GM23248 (cell line): Measurements from ENCODE around the gene KRT24.

Experiments used
- EZH2 ChIP-seq: fragments of 200-600 bp; sonication (generic); IDR thresholded peaks from 2 replicates; pipeline ENCODE4 v1.6.1; 2018; ENCODE audit warnings: antibody characterized with exemption, mild to moderate bottlenecking; ENCODE audit not compliant: insufficient read depth, poor library complexity, severe bottlenecking
- EZH2phosphoT487 ChIP-seq: fragments of 200-600 bp; sonication (generic); IDR thresholded peaks from 2 replicates; pipeline ENCODE4 v1.6.1; 2018; ENCODE audit warnings: antibody characterized with exemption, moderate library complexity, mild to moderate bottlenecking, low read depth; ENCODE audit not compliant: insufficient read depth

GRCh38 chr17:40720899-40721298 is 17.3 kb upstream of the KRT24 start:
- TF ChIP-seq EZH2 = no peak
- TF ChIP-seq EZH2phosphoT487 = no peak
